ENCODE measurements around the gene EXOG.
"Not testable (repeated sequence)": the region's sequence is repeated elsewhere in the genome, so short reads cannot be mapped to it uniquely, and the experiment has no call there.

Gene EXOG

GRCh38 chr3:38565339-38566214, 69.4 kb downstream of the EXOG start:
- DNase-seq, result no peak

- no peak for DNase-seq
These were observed 70.0 kb downstream of the EXOG start for GRCh38 chr3:38566215-38566528.

DNA sequence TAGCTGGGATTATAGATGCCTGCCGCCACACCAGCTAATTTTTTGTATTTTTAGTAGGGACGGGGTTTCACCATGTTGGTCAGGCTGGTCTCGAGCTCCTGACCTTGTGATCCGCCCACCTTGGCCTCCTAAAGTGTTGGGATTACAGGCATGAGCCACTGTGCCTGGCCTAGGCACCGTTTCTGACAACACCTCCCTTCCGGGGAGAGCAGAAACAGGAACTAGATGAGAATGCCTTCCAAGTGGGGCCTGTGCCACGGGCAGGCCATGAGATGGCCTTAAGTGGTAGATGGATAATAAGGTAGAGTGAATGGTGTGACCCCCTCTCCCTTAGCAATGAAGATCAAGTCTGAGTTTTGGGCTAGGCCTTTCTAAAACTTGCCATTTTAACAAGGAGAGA, 70.7 kb downstream of the EXOG start:
- DNase-seq, result not testable (repeated sequence)

DNA sequence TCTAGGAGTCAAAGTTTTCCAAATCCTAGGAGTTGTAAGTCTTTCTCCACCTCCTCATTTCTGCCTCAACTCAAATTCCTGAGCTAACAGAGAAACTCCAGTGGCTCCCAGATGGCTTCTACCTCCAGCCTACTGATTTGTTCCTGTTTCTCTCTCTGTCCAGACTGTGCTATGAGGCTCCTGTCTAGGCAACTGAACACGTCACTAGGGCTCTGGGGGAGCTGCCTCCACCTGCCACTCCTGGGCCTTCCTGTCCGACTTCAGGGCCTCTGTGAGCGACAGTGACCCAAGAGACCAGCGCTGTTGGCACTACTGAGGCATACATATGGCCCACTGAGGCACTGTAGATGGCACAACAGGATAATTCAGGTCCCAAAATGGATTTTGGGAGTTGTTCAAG, 71.4 kb downstream of the EXOG start:
- no peak for DNase-seq

GRCh38 chr3:38573111-38573510, 77.0 kb downstream of the EXOG start:
- DNase-seq, result no peak

- DNase-seq, result no peak
These were observed 77.4 kb downstream of the EXOG start for GRCh38 chr3:38573556-38573955.

DNA sequence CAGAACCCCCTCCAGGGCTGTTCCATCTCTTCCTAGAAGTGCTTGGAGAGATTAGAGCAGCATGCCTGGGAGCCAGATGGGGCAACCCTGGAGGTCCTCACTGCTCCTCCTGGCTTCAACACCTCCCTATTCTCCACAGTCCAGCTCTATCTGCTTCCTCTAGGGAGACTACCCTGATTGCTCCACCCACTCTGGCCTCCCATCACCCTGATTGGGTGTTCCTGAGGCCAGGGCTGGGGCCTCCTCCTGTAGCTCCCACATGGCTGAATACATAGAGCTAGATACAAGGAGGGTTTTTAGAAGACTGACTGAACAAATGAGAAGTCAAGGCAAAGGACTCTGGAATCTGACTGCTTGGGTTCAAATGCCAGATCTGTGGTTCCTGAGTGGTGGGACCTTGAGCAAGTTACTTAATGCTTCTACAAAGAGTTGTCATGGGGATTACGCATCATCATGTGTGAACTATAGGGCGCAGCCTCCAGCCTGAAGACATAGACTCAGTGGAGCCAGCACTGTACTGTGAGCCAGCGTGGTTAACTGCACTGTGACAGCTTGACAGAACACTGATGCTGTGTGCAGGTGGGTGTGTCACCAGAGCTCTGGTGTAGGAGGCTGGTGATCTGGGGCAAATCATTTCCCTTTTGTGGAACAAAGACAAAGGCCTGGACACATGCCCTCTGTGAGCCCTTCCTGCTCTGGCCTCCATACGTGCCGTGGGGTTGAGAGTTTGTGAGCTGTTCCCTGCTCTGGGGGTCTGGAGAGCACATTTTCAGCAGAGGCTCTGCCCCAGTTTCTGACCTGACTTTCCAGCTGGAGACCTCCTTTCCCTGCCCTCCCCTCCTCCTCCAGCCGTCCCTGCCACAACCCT, 78.5 kb downstream of the EXOG start:
- DNase-seq, result no peak

DNA sequence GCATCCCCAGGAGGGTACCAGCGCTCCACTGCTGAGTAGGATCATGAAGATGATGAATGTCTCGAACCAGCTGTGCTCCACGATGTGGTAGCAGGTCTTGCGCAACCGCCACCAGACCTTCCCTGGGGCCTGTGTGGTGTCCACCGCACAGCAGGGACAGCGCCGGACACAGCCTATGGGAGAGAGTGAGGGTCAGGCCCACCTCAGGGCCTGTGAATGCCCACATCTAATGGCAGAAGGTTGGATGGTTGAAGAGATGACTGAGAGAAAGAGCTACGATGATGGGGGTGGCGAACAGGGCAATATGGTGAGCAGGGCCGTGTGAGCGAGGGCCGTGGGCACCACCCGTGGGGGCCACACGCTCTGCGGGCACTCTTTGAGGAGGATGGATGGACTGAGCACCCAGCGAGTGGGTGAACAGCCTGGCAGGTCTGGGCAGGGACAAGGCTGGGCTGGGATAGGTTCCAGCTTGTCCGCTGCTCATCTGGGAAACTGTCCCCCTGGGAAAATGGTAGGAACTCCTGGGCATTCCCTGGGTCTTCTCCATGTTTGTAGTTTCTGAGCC, 79.2 kb downstream of the EXOG start:
- DNase-seq, result no peak
